K562 (cell line): ENCODE results near the gene UPK2. TPM values are rescaled to one million over a fixed set of nuclear protein-coding genes. Genes with fewer than 3 reads are reported as not detected.
A peak's percentile ranks its signal among the peaks of the same experiment; 100 is the strongest.

Experiments used
- CHD2 ChIP-seq: IDR thresholded peaks from 2 replicates; pipeline ENCODE4 v1.6.1; 2011; ENCODE audit warnings: low read depth, low read length
- CXXC5 ChIP-seq: fragments of 250-450 bp; sonication (Bioruptor Pico); IDR thresholded peaks from 2 replicates; pipeline ENCODE4 v1.8.0; 2022; ENCODE audit warnings: inconsistent platforms, mild to moderate bottlenecking, moderate library complexity
- FOXJ2 ChIP-seq: fragments of 200-800 bp; sonication (Bioruptor generic); IDR thresholded peaks from 2 replicates; pipeline ENCODE4 v1.6.1; 2016; ENCODE audit warnings: missing genetic modification characterization, missing compliant biosample characterization
- HNRNPH1 ChIP-seq: fragments of 200-400 bp; formaldehyde crosslinking; optimal IDR thresholded peaks from 2 replicates; pipeline ENCODE3; 2017; ENCODE audit warnings: low read depth, mild to moderate bottlenecking, low read length, moderate library complexity
- KDM1A ChIP-seq, 2 experiments: fragments of 450-650 bp; IDR thresholded peaks; 2 replicates each; pipeline ENCODE4 v1.6.1; 2016; ENCODE audit warnings: mild to moderate bottlenecking in 2 of 2
- KLF16 ChIP-seq: IDR thresholded peaks from 2 replicates; pipeline ENCODE4 v1.6.1; 2016; ENCODE audit warnings: antibody characterized with exemption
- NR3C1 ChIP-seq: sonication (generic); formaldehyde crosslinking; IDR thresholded peaks from 2 replicates; pipeline ENCODE4 v1.8.1; 2022; ENCODE audit warnings: missing genetic modification reagents
- RFX1 ChIP-seq: fragments of 450-650 bp; IDR thresholded peaks from 2 replicates; pipeline ENCODE4 v1.6.1; 2016; ENCODE audit warnings: mild to moderate bottlenecking, moderate library complexity
- SETDB1 ChIP-seq: IDR thresholded peaks from one replicate; pipeline ENCODE4 v1.6.1; 2012; ENCODE audit warnings: low read length, control low read depth, inconsistent platforms
- WHSC1 ChIP-seq: IDR thresholded peaks from one replicate; pipeline ENCODE4 v1.6.1; 2012; ENCODE audit warnings: low read length, control low read depth, inconsistent platforms
- YY1 ChIP-seq, 3 experiments: IDR thresholded peaks; 2 replicates each; pipeline ENCODE4 v1.6.1; 2011; ENCODE audit warnings: low read length in 2 of 3, mild to moderate bottlenecking in 2 of 3, moderate library complexity in 2 of 3, borderline replicate concordance in 1 of 3, control low read depth in 1 of 3, low read depth in 1 of 3; ENCODE audit not compliant: insufficient read depth in 3 of 3, insufficient replicate concordance in 2 of 3, control insufficient read depth in 1 of 3, insufficient read length in 1 of 3; ENCODE audit errors: extremely low read depth in 1 of 3
- ZFPM2 ChIP-seq: fragments of 250-450 bp; sonication (Bioruptor Pico); IDR thresholded peaks from 2 replicates; pipeline ENCODE4 v1.5.1; 2022; ENCODE audit warnings: mild to moderate bottlenecking
- ZNF143 ChIP-seq: sonication (generic); formaldehyde crosslinking; IDR thresholded peaks from 2 replicates; pipeline ENCODE4 v1.9.0; 2022; ENCODE audit warnings: mild to moderate bottlenecking, missing genetic modification reagents
- ZNF347 ChIP-seq: fragments of 450-650 bp; formaldehyde crosslinking; IDR thresholded peaks from 2 replicates; pipeline ENCODE4 v1.4.0; 2020; ENCODE audit warnings: low read depth, mild to moderate bottlenecking, moderate library complexity
- ZNF717 ChIP-seq: fragments of 250-450 bp; sonication (Bioruptor Pico); IDR thresholded peaks from 2 replicates; pipeline ENCODE4 v1.5.0; 2021
- polyA plus RNA-seq, 8 experiments: library from polyadenylated mRNA; depleted of rRNA in 4 of 8; stranded (reverse) in 5 of 8; unstranded in 3 of 8; fragments of >200 nt; fragmentation: Nextera tagmentation in 2 of 8; fragmentation: Illumina TruSeq in 1 of 8; extraction: Ambion mirVana in 2 of 8; extraction: Trizol in 1 of 8; gene quantifications; 2 replicates each; pipeline versions ENCODE4 v1.2.1 to v1.2.3, GENCODE V29; 2011 to 2014; ENCODE audit warnings: inconsistent platforms in 1 of 8, missing spikeins in 1 of 8
- total RNA-seq, 7 experiments: library from RNA; depleted of rRNA in 6 of 7; stranded (reverse); fragments of >200 nt in 6 of 7; fragmentation: Illumina TruSeq in 2 of 7; extraction: Trizol in 2 of 7; gene quantifications; 2 replicates each; pipeline versions ENCODE4 v1.2.1 to v1.2.3, GENCODE V29; 2011 to 2021; ENCODE audit warnings: low replicate concordance in 1 of 7
- TF ChIP-seq, protein P1 (sequence below): fragments of 250-450 bp; sonication (Bioruptor Pico); IDR thresholded peaks from 2 replicates; pipeline ENCODE4 v1.5.0; 2022; ENCODE audit warnings: mild to moderate bottlenecking
- TF ChIP-seq, protein P2 (sequence below): fragments of 450-650 bp; IDR thresholded peaks from 2 replicates; pipeline ENCODE4 v1.6.1; 2017; ENCODE audit warnings: mild to moderate bottlenecking, moderate library complexity
- TF ChIP-seq, protein P3 (sequence below): fragments of 450-650 bp; IDR thresholded peaks from 2 replicates; pipeline ENCODE4 v1.6.1; 2017; ENCODE audit warnings: antibody characterized with exemption
- TF ChIP-seq, protein P4 (sequence below): sonication (generic); IDR thresholded peaks from 2 replicates; pipeline ENCODE4 v1.6.1; 2016
- TF ChIP-seq, protein P5 (sequence below): fragments of 200-400 bp; formaldehyde crosslinking; IDR thresholded peaks from 2 replicates; pipeline ENCODE4 v1.6.1; 2017; ENCODE audit warnings: mild to moderate bottlenecking, low read depth, low read length, moderate library complexity

The UPK2 gene
- total and polyA plus RNA-seq, 9 of the 15 experiments (the other 6 are each of a cell fraction or from before 2014, with no cell fraction given) = not detected

DNA sequence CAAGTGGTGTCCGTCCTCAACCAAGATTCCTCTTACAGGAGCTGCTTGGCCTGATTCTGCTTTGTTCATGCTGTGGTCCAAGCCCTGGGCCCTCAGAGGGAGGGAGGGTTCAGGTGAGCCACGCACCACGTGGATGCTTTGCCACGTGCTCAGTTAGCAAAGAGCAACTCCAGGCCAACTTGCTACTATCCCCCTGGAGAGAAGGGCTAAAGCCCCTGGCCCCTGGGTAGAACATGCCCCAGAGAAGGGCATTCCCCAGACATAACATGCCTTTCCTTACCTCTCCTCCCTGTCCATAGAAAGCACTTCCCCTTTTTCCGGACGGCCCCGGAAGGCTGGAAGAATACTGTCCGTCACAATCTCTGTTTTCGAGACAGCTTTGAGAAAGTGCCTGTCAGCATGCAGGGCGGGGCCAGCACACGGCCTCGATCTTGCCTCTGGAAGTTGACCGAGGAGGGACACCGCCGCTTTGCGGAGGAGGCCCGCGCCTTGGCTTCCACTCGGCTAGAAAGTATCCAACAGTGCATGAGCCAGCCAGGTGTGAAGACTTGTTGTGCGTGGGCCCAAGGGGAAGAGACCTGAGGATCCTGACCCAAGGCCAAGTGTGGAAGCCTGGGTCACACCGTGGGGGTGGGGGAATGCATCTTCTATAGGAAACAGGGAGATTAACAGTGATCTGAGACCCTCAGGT is 24.2 kb downstream of the UPK2 start (continued):
- TF ChIP-seq, protein P1, sequence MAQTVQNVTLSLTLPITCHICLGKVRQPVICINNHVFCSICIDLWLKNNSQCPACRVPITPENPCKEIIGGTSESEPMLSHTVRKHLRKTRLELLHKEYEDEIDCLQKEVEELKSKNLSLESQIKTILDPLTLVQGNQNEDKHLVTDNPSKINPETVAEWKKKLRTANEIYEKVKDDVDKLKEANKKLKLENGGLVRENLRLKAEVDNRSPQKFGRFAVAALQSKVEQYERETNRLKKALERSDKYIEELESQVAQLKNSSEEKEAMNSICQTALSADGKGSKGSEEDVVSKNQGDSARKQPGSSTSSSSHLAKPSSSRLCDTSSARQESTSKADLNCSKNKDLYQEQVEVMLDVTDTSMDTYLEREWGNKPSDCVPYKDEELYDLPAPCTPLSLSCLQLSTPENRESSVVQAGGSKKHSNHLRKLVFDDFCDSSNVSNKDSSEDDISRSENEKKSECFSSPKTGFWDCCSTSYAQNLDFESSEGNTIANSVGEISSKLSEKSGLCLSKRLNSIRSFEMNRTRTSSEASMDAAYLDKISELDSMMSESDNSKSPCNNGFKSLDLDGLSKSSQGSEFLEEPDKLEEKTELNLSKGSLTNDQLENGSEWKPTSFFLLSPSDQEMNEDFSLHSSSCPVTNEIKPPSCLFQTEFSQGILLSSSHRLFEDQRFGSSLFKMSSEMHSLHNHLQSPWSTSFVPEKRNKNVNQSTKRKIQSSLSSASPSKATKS = no peak
- TF ChIP-seq WHSC1 (peak; percentile 30), FOXJ2 (tag) (no peak), SETDB1 (no peak), HNRNPH1 (no peak), KDM1A (IDR thresholded peaks at IDR 0.05) (peak in 1 of 2 experiments; percentile 25; a peak in 1 of 4 replicates), NR3C1 (CRISPR knock-in tag) (no peak), ZFPM2 (CRISPR knock-in tag) (no peak), ZNF347 (no peak), RFX1 (no peak), ZNF143 (CRISPR knock-in tag) (no peak), CXXC5 (peak; percentile 74), YY1 (IDR thresholded peaks at IDR 0.05; ENCODE audit: borderline replicate concordance in 1 of 3, control insufficient read depth in 1 of 3, extremely low read depth in 1 of 3, insufficient read depth in 3 of 3, insufficient read length in 1 of 3, insufficient replicate concordance in 2 of 3, low read depth in 1 of 3, low read length in 2 of 3) (peak in 1 of 3 experiments; percentile 27), KLF16 (no peak; the same call in 1 of the 2 replicates), ZNF717 (CRISPR knock-in tag) (no peak), CHD2 (no peak)
- TF ChIP-seq, protein P2, sequence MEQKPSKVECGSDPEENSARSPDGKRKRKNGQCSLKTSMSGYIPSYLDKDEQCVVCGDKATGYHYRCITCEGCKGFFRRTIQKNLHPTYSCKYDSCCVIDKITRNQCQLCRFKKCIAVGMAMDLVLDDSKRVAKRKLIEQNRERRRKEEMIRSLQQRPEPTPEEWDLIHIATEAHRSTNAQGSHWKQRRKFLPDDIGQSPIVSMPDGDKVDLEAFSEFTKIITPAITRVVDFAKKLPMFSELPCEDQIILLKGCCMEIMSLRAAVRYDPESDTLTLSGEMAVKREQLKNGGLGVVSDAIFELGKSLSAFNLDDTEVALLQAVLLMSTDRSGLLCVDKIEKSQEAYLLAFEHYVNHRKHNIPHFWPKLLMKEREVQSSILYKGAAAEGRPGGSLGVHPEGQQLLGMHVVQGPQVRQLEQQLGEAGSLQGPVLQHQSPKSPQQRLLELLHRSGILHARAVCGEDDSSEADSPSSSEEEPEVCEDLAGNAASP = no peak
- TF ChIP-seq, protein P3, sequence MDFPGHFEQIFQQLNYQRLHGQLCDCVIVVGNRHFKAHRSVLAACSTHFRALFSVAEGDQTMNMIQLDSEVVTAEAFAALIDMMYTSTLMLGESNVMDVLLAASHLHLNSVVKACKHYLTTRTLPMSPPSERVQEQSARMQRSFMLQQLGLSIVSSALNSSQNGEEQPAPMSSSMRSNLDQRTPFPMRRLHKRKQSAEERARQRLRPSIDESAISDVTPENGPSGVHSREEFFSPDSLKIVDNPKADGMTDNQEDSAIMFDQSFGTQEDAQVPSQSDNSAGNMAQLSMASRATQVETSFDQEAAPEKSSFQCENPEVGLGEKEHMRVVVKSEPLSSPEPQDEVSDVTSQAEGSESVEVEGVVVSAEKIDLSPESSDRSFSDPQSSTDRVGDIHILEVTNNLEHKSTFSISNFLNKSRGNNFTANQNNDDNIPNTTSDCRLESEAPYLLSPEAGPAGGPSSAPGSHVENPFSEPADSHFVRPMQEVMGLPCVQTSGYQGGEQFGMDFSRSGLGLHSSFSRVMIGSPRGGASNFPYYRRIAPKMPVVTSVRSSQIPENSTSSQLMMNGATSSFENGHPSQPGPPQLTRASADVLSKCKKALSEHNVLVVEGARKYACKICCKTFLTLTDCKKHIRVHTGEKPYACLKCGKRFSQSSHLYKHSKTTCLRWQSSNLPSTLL = no peak
- TF ChIP-seq, protein P4, sequence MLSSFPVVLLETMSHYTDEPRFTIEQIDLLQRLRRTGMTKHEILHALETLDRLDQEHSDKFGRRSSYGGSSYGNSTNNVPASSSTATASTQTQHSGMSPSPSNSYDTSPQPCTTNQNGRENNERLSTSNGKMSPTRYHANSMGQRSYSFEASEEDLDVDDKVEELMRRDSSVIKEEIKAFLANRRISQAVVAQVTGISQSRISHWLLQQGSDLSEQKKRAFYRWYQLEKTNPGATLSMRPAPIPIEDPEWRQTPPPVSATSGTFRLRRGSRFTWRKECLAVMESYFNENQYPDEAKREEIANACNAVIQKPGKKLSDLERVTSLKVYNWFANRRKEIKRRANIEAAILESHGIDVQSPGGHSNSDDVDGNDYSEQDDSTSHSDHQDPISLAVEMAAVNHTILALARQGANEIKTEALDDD = no peak
- TF ChIP-seq, protein P5, sequence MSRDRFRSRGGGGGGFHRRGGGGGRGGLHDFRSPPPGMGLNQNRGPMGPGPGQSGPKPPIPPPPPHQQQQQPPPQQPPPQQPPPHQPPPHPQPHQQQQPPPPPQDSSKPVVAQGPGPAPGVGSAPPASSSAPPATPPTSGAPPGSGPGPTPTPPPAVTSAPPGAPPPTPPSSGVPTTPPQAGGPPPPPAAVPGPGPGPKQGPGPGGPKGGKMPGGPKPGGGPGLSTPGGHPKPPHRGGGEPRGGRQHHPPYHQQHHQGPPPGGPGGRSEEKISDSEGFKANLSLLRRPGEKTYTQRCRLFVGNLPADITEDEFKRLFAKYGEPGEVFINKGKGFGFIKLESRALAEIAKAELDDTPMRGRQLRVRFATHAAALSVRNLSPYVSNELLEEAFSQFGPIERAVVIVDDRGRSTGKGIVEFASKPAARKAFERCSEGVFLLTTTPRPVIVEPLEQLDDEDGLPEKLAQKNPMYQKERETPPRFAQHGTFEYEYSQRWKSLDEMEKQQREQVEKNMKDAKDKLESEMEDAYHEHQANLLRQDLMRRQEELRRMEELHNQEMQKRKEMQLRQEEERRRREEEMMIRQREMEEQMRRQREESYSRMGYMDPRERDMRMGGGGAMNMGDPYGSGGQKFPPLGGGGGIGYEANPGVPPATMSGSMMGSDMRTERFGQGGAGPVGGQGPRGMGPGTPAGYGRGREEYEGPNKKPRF = no peak
